HG03139 (cell line): ENCODE data around the gene DNMT1.
"Not testable (repeated sequence)": the region's sequence is repeated elsewhere in the genome, so short reads cannot be mapped to it uniquely, and the experiment has no call there.

Source experiments
- ATAC-seq: cut with Tn5 transposase; IDR thresholded peaks from one replicate; pipeline ENCODE4 v1.9.1; 2021; ENCODE audit not compliant: unreplicated experiment

The DNMT1 gene

DNA sequence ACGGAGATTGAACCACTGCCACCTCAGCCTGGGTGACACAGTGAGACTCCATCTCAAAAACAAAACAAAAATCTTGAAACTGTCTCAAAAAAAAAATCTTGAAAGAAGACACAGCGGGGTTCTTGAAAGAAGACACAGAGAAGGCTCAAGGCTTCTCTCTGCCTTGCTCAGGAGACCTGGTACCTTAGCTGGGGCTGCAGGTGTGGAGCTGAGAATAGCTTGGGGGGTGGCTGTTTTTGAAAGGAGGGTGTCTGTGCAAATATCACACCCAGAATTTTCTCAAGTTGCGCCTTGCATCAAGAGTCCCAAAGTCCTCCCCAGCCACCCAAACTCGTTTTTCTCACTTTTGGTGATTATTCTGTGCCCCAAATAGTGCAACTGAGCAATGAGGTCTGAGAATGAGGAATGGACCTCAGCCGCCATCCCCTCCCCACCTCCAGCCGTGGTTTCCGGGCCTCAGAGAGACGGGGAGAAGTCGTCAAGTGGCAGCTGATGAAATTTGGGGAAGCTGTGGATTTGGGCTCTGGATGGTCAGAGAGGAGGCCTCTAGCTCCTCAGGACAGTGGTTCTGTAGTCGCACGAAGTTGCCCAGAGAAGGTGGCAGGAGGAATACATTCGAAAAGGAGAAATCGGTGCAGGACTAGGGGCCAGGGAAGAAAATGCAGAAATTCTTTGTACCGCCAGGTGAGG is 27.6 kb upstream of the DNMT1 start:
- ATAC-seq: no peak

GRCh38 chr19:10220695-10221094 is 25.9 kb upstream of the DNMT1 start:
- no peak for ATAC-seq

DNA sequence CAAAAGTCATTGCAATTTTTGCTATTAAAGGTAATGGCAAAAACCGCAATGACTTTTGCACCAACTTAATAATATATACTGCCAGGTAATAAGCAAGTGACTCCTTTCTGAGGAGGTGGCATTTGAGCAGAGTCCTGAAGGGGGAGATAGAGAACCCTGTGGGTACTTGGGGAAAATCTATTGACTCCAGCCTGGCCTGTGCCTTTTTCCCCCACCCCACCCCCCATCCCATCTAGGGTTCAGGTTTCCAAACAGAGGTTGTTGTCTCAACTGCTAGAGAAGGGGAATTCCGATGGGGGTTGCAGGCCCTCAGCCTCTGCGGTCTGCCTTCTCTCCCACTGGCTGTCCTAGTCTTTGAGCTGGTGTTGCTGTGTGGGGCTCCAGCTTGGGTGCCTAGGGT is 24.9 kb upstream of the DNMT1 start:
- no peak for ATAC-seq

DNA sequence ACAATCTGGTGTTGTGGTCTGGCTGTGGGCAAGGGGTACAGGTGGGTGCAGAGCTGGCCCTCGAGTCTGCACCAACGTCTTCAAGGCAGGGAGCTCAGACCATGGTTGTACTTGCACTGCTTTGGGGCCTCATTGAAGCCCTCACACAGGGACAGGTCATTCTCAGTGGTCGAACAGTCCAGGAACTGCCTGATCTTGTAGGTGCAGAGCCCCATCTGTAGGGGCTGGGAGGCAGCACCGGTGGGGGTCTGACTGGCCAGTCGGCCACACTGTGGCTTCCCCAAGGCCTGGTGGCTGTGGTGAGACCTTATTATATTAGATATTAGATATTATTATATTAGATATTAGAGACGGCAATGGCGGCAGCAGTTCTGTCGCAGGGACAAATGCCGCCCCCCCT is 22.3 kb upstream of the DNMT1 start:
- ATAC-seq: no peak

DNA sequence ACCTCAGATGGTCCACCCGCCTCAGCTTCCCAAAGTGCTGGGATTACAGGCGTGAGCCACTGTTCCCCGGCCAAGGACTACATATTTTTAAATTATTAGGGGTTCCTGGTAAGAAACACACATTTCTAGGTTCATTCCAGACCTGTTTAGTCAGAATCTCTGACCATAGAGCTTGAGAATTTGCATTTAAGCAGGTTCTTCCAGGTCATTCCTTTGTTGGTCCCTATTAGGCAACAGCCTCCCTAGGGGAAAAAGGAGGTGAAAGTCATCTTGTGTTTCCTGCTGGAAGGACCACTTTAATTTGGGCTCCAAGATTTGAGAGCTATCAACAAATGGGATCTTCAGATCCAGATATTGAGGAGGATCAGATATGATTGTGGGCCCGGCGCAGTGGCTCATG is 20.0 kb upstream of the DNMT1 start:
- no peak for ATAC-seq

DNA sequence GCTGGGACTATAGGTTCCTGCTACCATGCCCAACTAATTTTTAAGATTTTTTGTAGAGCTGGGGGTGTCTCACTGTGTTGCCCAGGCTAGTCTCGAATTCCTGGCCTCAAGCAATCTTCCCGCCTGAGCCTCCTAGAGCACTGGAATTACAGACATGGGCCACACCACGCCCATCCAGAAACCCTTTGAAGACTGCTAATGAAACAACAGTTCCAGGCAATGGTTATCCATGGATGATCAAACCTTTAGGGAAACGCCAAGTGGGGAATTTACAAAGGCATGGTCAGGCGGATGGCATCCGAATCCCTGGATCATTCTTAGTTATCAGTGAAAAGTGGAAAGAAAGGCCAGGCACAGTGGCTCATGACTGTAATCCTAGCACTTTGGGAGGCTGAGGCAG is 16.9 kb upstream of the DNMT1 start:
- ATAC-seq: no peak

- ATAC-seq: no peak
Measured at GRCh38 chr19:10211061-10211460, 16.3 kb upstream of the DNMT1 start.

DNA sequence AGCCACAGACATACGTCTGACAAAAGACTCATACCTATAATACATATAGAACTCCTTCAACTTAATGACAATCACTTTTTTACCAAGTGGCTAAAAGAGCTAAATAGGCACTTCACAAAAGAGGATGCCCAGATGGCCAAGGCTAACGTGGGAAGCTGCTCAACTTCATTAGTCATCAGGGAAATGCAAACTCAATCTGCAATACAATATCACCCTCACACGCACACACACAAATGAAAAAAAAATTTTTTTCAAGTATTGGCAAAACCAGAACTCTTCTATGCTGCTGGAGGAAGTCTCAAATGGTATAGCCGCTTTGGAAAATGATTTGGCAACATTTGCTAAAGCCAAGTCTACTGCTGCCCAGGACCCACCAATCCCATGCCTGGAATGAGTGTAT is 14.6 kb upstream of the DNMT1 start:
- no peak for ATAC-seq

GRCh38 chr19:10207026-10207425 is 12.3 kb upstream of the DNMT1 start:
- ATAC-seq: no peak

DNA sequence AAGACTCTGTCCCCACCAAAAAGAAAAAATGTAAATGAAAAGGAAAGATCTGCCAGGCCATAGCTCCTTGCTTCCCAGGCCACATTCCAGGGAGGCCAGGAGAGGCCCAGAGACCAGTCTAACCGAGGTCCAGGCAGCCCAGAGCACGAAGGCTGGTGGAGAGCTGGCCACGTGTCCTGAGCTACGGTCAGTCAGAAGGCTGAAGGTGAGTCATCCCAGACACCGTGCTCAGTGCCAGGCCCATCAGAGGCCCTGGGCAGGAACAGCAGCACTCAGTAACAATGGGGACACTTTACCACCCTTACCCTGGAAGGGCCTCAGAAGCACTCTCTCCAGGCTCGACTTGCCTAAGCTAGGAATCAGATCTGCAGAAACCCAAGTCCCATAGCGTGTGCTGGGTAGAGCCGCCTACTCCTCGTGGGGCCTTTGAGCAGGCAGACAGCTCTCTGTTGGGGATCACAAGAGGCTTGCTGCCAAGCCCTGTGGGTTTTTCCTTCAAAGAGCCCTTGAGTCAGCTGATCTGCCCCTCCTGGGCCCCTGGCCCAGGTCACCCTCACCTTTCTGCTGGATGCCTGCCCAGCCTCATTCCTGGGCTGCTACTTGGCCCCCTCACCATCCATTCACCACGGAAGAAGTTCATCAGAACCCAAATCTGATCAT is 11.6 kb upstream of the DNMT1 start:
- no peak for ATAC-seq

GRCh38 chr19:10205636-10206035 is 10.9 kb upstream of the DNMT1 start:
- no peak for ATAC-seq

GRCh38 chr19:10203686-10204085 is 8.9 kb upstream of the DNMT1 start:
- no peak for ATAC-seq

- ATAC-seq: no peak
Measured at GRCh38 chr19:10201176-10201575, 6.4 kb upstream of the DNMT1 start.

DNA sequence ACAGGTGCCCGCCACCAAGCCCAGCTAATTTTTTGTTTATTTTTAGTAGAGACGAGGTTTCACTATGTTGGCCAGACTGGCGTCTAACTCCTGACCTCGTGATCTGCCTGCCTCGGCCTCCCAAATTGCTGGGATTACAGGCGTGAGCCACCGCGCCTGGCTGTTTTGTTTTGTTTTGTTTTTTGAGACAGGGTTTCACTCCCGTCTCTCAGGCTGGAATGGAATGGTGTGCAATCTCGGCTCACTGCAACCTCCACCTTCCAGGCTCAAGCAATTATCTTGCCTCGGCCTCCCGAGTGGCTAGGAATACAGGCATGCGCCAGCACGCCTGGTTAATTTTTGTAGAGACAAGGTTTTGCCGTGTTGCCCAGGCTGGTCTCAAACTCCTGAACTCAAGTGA is 5.3 kb upstream of the DNMT1 start:
- not testable (repeated sequence) for ATAC-seq

DNA sequence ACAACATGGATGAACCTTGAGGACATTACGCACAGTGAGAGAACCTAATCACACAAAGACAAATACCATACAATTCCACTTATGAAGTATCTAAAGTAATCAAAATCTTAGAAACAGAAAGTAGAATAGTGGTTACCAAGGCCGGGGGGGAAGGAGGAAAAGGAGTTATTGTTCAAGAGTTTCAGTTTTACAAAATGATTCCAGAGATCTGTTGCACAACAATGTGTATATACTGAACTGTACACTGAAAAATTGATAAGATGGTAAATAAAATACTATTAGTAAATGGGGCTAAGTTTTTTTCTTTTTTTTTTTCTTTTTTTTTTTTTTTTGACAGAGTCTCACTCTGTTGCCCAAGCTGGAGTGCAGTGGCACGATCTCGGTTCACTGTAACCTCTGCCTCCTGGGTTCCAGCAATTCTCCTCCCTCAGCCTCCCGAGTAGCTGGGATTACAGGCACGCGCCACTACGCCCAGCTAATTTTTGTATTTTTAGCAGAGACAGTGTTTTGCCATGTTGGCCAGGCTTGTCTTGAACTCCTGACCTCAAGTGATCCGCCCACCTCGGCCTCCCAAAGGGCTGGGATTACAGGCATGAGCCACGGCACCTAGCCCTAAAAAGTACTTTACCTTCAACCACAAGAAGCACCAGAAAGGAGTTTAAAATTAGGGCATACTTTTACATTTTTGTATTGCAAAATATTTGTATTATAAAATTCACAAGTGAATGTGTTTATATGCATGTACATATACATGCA is 4.3 kb upstream of the DNMT1 start:
- ATAC-seq: not testable (repeated sequence)

- ATAC-seq: peak; percentile 17
Measured at GRCh38 chr19:10195199-10195519, 406 bp upstream of the DNMT1 start.

DNA sequence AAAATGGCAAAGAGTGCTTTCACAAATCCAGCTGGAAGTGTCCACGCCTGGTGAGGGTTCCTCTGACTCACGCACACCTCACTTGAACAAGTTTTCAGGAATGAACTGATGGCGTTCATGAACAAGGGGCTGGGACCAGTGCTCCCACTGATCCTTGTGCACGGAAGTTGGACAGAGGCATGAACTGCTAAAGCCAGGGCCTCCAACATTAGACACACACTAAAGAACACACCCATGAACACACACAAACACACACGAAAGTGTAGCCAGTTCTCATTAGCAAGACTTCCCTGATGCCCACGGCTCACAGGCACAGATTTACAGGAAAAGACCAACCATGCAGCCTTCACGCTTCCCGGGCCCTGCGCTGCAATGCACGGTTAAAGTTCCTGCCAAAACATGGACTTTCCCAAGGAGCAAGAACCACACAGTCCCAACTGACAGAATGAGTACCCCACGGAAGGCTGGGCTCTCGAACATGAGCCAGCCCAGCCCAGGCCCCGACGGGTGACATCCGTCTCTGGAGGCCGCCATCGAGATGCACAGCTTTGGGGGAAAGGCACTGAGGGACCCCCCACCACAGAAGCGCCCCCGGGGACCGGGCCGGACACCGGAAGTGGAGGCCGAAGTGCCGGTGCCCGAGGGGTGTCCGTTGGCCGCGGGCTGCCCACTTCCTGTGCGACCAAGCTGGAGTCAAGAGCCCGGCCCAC is 808 bp downstream of the DNMT1 start:
- peak; percentile 23 for ATAC-seq

GRCh38 chr19:10192922-10193321 is 1.8 kb downstream of the DNMT1 start:
- ATAC-seq: no peak

DNA sequence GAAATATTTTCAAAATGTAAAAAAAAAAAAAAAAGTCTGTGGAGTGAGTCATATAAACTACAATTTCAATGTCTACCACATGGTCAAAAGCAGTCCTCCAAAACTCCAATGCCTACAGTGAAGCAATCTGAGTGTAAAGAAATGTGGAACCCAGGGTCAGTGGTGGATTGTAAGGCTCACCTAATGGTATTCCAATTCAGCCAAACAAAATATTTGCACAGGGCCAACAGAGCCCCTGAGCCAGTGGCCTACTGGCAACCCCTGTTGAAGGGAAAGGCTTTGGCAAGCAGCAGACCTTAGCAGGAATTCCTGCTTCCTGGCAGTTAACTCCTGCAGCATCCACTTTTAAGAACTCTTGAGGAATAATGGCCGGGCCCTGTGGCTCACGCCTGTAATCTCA is 3.4 kb downstream of the DNMT1 start:
- ATAC-seq: no peak

DNA sequence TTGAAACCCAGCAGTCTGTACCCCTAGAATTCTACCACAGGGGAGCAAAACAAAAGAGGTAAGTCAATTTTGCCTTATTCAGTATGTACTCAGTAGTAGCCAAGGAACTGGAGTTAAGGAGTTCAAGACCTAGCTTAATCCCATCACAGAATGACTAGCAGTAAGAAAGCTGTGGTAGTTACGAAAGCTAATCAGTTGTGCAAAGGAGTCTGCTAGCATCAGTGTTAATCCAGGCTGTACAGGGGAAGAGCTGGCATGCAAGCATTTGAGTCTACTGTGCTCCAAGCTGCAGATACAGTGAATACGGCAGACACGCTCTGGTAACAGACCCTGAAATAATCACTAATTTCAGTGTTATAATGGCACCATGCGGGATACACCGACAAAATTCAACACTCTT is 4.7 kb downstream of the DNMT1 start:
- ATAC-seq: no peak

- no peak for ATAC-seq
Measured at GRCh38 chr19:10189616-10190015, 5.1 kb downstream of the DNMT1 start.

- no peak for ATAC-seq
Measured at GRCh38 chr19:10187315-10187714, 7.4 kb downstream of the DNMT1 start.
